B cell (primary cell): Measurements from ENCODE around the gene RIN3. TPM values are rescaled to one million over a fixed set of nuclear protein-coding genes. Genes with fewer than 3 reads are reported as not detected.

Experiments
- ATAC-seq: fragments of 200-7000 bp; cut with Tn5 transposase; one replicate; pipeline ENCODE4 v1.10.0; 2021; ENCODE audit warnings: low read depth, mild to moderate bottlenecking, moderate number of reproducible peaks, moderate library complexity
- CTCF ChIA-PET: fragments of 350-600 bp; sonication (Branson Sonifier 250); formaldehyde crosslinking; loops from one replicate; lab custom pipeline; 2021; ENCODE audit warnings: antibody characterized with exemption, inconsistent platforms; lab: Charles Lee
- POLR2A ChIA-PET: fragments of 350-600 bp; sonication (Branson Sonifier 250); formaldehyde crosslinking; loops from one replicate; lab custom pipeline; 2021; ENCODE audit warnings: antibody characterized with exemption; lab: Charles Lee
- DNase-seq: peaks from one replicate; pipeline ENCODE4 v3.0.0; 2013
- H2AFZ ChIP-seq: 2 replicates; pipeline ENCODE4 v1.6.1; 2012; ENCODE audit warnings: mild to moderate bottlenecking, low read depth, low read length; ENCODE audit not compliant: insufficient read depth, poor library complexity, severe bottlenecking
- H3K27ac ChIP-seq, 2 donors: 1 replicate in 1 of 2; 2 replicates in 1 of 2; pipeline ENCODE4 v1.5.1; 2012 to 2013; ENCODE audit warnings: low read length in 2 of 2, mild to moderate bottlenecking in 2 of 2, moderate library complexity in 1 of 2
- H3K27me3 ChIP-seq, 4 experiments: fragments of 200-600 bp in 1 of 4; sonication (generic) in 1 of 4; replicated peaks in 1 of 4; 1 replicate in 2 of 4; 2 replicates in 2 of 4; pipeline versions ENCODE4 v1.6.1 to v1.7.0; 2013 to 2016; ENCODE audit warnings: low read length in 3 of 4, mild to moderate bottlenecking in 2 of 4, mixed read lengths in 1 of 4, moderate library complexity in 1 of 4; ENCODE audit not compliant: insufficient read depth in 4 of 4, control insufficient read depth in 3 of 4; ENCODE audit errors: control extremely low read depth in 1 of 4
- H3K36me3 ChIP-seq, 2 experiments: replicated peaks in 1 of 2; 1 replicate in 1 of 2; 2 replicates in 1 of 2; pipeline versions ENCODE4 v1.6.1 to v1.7.1; 2013; ENCODE audit warnings: low read length in 1 of 2; ENCODE audit not compliant: insufficient read depth in 2 of 2, control insufficient read depth in 1 of 2; ENCODE audit errors: control extremely low read depth in 1 of 2, extremely low read depth in 1 of 2
- H3K4me1 ChIP-seq, 2 donors: fragments of 200-600 bp in 1 of 2; sonication (generic) in 1 of 2; 1 replicate in 1 of 2; 2 replicates in 1 of 2; pipeline versions ENCODE4 v1.5.1 to v1.6.1; 2013 to 2017; ENCODE audit warnings: low read length in 2 of 2; ENCODE audit not compliant: control insufficient read depth in 2 of 2, insufficient read depth in 2 of 2
- H3K4me2 ChIP-seq: replicated peaks from 2 replicates; pipeline ENCODE3; 2012; ENCODE audit warnings: mild to moderate bottlenecking, low read depth, low read length; ENCODE audit not compliant: poor library complexity, severe bottlenecking
- H3K4me3 ChIP-seq, 5 experiments: fragments of 200-600 bp in 1 of 5; sonication (generic) in 1 of 5; 1 replicate in 3 of 5; 2 replicates in 2 of 5; pipeline versions ENCODE4 v1.5.1 to v1.7.0; 2011 to 2016; ENCODE audit warnings: low read length in 4 of 5, mild to moderate bottlenecking in 4 of 5, low read depth in 2 of 5, control low read depth in 1 of 5, moderate library complexity in 1 of 5; ENCODE audit not compliant: insufficient read depth in 1 of 5; ENCODE audit errors: control extremely low read depth in 1 of 5, extremely low read depth in 1 of 5
- H3K79me2 ChIP-seq: fragments of 200-600 bp; sonication (generic); one replicate; pipeline ENCODE4 v1.6.0; 2016; ENCODE audit warnings: low read length; ENCODE audit not compliant: control insufficient read depth, insufficient read depth
- H3K9ac ChIP-seq: fragments of 200-600 bp; sonication (generic); 2 replicates; pipeline ENCODE4 v1.6.1; 2017; ENCODE audit warnings: mild to moderate bottlenecking, low read length, moderate library complexity
- H3K9me3 ChIP-seq, 3 donors: one replicate each; pipeline versions ENCODE4 v1.6.1 to v1.7.1; 2013; ENCODE audit warnings: low read length in 2 of 3; ENCODE audit not compliant: control insufficient read depth in 2 of 3, insufficient read depth in 1 of 3; ENCODE audit errors: control extremely low read depth in 1 of 3
- H4K20me1 ChIP-seq: 2 replicates; pipeline ENCODE4 v1.6.0; 2012; ENCODE audit warnings: mild to moderate bottlenecking, low read length; ENCODE audit not compliant: insufficient read depth, control insufficient read depth, poor library complexity, severe bottlenecking
- H3K27ac Mint-ChIP-seq: one replicate; pipeline ENCODE4 v1.8.0; 2021; ENCODE audit warnings: mixed read lengths
- H3K27me3 Mint-ChIP-seq: one replicate; pipeline ENCODE4 v1.8.0; 2021; ENCODE audit warnings: mixed read lengths
- H3K4me1 Mint-ChIP-seq: one replicate; pipeline ENCODE4 v1.8.0; 2021; ENCODE audit warnings: mixed read lengths
- H3K4me3 Mint-ChIP-seq: one replicate; pipeline ENCODE4 v1.8.0; 2021; ENCODE audit warnings: mixed read lengths
- H3K9me3 Mint-ChIP-seq: one replicate; pipeline ENCODE4 v1.8.0; 2022; ENCODE audit warnings: mixed read lengths; ENCODE audit not compliant: insufficient read depth
- EZH2 ChIP-seq: IDR thresholded peaks from 2 replicates; pipeline ENCODE4 v1.6.1; 2012; ENCODE audit warnings: borderline replicate concordance, low read depth, mild to moderate bottlenecking, moderate library complexity, low read length; ENCODE audit not compliant: insufficient read depth, poor library complexity, severe bottlenecking
- WGBS: methylation state at CpG from one replicate; pipeline ENCODE4 v1.1.5; 2013; ENCODE audit warnings: missing lambda C conversion rate; ENCODE audit not compliant: insufficient coverage; 5-methylcytosine and 5-hydroxymethylcytosine counted together
- intact Hi-C: fragments of 100-400 bp; cut with micrococcal nuclease; formaldehyde crosslinking; loops from one replicate; pipeline ENCODE4 v1.10.0; 2022
- polyA plus RNA-seq: library from polyadenylated mRNA; depleted of rRNA; stranded (reverse); fragments of >200 nt; gene quantifications from 2 replicates; pipeline ENCODE4 v1.2.3, GENCODE V29; 2012
- total RNA-seq, 2 donors: library from RNA; stranded (reverse); fragments of 120-200 nt in 1 of 2; gene quantifications; 1 replicate in 1 of 2; 2 replicates in 1 of 2; pipeline versions ENCODE4 v1.2.3 to v1.2.4, GENCODE V29; 2013 to 2022
- TF ChIP-seq, protein P1 (sequence below): fragments of 200-600 bp; IDR thresholded peaks from one replicate; pipeline ENCODE4 v1.8.0; 2022; ENCODE audit warnings: antibody characterized with exemption, mild to moderate bottlenecking

RIN3 gene
- total and polyA plus RNA-seq, 2 donors (not counting 1 experiment from before 2014, with no cell fraction given), result 62.1 to 123 TPM

DNA sequence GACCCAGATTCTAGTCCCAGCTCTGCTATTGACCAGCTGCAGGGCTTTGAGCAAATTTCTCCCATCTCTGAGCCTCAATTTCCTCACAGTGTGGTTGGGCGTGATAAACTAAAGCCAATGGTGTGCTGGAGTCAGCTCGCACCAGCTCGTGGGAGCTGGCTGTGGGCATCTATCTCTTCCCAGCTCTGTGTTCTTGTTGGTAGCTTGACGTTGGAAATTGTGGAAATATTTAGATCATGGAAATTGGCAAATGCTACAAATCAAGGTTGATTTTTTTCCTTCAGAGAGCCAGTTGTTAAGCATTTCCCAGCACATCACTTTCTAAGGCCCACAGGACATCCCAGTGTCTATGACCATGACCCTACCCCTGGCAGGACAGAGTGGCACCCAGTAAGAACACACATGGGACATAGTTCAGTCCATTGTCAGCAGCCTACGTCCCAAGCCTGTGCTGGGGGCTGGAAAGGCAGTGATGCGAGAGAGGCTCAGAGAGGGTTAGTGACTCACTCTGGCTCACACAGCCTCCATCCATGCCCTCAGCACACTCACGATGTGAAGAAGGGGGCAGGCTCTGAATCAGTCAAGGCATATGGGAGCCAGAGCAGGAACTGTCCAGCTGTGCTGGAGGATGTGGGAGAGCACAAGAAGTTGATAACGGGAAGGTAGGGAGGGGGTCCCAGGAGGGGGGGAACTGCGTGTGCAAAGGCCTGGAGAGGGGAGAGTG is 157.2 kb downstream of the RIN3 start:
- peaks cover 0 to 74% of the 10 kb centered on the region in 2 experiments for H3K36me3 ChIP-seq

More for the DNA sequence above, 157.2 kb downstream of the RIN3 start:
- Mint-ChIP-seq H3K4me3 (no peak overlapping the region), H3K4me1 (peaks cover 84% of the 10 kb centered on the region), H3K9me3 (no peaks in the 10 kb centered on the region), H3K27ac (peak overlapping the region; percentile 75), H3K27me3 (no peaks in the 10 kb centered on the region)
- no peak overlapping the region for H2AFZ ChIP-seq
- peaks cover 55 to 74% of the 10 kb centered on the region in 2 donors for H3K4me1 ChIP-seq
- no peak overlapping the region for H3K9ac ChIP-seq
- CTCF ChIA-PET, result interaction anchor here (1.0 to 2.1 kb wide), 11 partner anchors 11 to 85 kb away, joined by 3 to 13 read pairs (median 7); no protein-coding TSS in a partner anchor
- H3K27ac ChIP-seq, result peak overlapping the region in 1 of 2 donors; percentile 29
- H3K9me3 ChIP-seq, result peaks cover 0 to 4% (median 0%) of the 10 kb centered on the region in 3 donors
- DNase-seq (no peak), ATAC-seq (no peak)
- no peak for TF ChIP-seq EZH2
- TF ChIP-seq, protein P1, sequence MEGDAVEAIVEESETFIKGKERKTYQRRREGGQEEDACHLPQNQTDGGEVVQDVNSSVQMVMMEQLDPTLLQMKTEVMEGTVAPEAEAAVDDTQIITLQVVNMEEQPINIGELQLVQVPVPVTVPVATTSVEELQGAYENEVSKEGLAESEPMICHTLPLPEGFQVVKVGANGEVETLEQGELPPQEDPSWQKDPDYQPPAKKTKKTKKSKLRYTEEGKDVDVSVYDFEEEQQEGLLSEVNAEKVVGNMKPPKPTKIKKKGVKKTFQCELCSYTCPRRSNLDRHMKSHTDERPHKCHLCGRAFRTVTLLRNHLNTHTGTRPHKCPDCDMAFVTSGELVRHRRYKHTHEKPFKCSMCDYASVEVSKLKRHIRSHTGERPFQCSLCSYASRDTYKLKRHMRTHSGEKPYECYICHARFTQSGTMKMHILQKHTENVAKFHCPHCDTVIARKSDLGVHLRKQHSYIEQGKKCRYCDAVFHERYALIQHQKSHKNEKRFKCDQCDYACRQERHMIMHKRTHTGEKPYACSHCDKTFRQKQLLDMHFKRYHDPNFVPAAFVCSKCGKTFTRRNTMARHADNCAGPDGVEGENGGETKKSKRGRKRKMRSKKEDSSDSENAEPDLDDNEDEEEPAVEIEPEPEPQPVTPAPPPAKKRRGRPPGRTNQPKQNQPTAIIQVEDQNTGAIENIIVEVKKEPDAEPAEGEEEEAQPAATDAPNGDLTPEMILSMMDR, result no peak
- H3K79me2 ChIP-seq, result peaks cover 93% of the 10 kb centered on the region
- intact Hi-C loops, result no loop called here
- 79% methylated on average over 8 of the region's 9 CpGs for WGBS
- peaks cover 84% of the 10 kb centered on the region for H4K20me1 ChIP-seq
- POLR2A ChIA-PET, result interaction anchor here (0.6 to 0.7 kb wide), 2 partner anchors 14 to 549 kb away, joined by 3 to 6 read pairs; partner anchors contain the start of gene CPSF2
- H3K27me3 ChIP-seq, result no peaks in the 10 kb centered on the region
- H3K4me2 ChIP-seq, result peak overlapping the region; percentile 34
- no peak overlapping the region for H3K4me3 ChIP-seq
